ENCODE results near the gene SLC29A1.

SLC29A1 gene

DNA sequence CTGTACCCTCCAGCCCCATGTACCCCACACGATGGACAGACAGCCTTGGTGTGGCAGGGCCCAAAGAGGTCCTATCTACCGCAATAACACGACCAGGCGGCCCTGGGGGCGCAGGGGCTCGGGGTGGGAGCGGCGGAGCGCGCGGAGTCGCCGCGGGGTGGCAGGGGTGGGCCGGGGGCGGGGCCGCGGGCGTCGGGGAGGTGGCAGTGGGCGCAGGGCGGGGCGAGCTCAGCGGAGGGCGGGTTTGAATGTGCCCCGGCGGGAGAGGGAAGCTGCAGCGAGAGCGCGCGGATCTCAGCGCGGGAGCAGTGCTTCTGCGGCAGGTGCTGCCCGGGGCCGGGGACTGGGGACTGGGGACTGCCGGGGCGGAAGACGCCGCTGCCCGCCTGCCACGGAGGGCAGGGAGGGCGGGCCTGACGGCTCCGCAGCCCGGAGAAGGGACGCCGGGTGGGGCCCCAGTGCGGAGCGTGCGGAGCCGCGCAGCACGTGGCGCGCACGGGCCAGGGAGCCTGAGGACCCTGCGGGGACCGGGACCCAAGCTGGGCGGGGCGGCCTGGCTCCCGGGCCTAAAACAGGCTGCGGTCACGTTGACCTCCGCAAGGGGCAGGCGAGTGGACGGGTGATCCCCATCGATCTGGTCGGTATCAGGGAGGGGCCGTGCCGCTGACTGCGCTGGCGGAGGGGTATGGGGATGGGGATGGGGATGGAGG lies at the start of gene SLC29A1:
TSS of gene SLC29A1 (plus strand) at position 277 of the 710 bp plus-strand sequence. CDS start 3,719 bp downstream, outside the sequence.
- TF ChIP-seq, protein P1, sequence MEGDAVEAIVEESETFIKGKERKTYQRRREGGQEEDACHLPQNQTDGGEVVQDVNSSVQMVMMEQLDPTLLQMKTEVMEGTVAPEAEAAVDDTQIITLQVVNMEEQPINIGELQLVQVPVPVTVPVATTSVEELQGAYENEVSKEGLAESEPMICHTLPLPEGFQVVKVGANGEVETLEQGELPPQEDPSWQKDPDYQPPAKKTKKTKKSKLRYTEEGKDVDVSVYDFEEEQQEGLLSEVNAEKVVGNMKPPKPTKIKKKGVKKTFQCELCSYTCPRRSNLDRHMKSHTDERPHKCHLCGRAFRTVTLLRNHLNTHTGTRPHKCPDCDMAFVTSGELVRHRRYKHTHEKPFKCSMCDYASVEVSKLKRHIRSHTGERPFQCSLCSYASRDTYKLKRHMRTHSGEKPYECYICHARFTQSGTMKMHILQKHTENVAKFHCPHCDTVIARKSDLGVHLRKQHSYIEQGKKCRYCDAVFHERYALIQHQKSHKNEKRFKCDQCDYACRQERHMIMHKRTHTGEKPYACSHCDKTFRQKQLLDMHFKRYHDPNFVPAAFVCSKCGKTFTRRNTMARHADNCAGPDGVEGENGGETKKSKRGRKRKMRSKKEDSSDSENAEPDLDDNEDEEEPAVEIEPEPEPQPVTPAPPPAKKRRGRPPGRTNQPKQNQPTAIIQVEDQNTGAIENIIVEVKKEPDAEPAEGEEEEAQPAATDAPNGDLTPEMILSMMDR (IDR thresholded peaks at IDR 0.05), result no peak
- Histone ChIP-seq H3K4me1 (peaks cover 0 to 92% (median 77%) of the 10 kb centered on the region in 4 donors), H3K27me3 (no peaks in the 10 kb centered on the region), H3K4me3 (peak within 1 kb of the TSS; percentile 62 to 63), H3K36me3 (no peaks in the 10 kb centered on the region), H3K9me3 (no peaks in the 10 kb centered on the region), H3K27ac (peak within 1 kb of the TSS; percentile 97 to 99)
- intact Hi-C loops (cut with DNase I; ENCODE audit: low total_unique reads), result no loop called here
- DNase-seq, result peak; percentile 85 to 93

DNA sequence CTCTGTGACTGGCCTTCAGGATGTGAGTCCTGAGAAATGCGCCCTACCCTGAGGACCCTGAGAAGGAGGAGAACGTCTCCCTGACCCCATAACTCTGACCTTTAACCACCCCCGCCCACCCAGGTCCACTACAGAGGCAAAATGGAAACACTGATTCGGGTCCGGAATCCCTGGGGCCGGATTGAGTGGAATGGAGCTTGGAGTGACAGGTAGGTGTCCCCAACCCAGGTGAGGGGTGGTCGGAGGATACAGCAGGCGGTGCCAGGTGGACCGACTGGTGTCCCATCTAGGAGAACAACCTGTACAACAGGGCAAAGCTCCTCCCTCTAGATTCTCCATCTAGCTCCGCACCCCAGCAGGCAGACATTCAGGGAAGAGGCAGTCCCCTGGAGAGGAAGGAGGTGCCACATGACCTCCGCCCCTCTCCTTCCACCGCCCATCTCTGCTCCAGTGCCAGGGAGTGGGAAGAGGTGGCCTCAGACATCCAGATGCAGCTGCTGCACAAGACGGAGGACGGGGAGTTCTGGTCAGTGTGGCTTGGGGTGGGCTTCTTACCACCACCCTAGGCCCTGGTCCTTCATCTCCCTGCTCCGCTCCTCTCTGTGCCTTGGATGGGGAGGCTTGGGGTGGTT lies 47.1 kb upstream of the SLC29A1 start:
- Histone ChIP-seq H3K4me3 (no peak overlapping the region), H3K4me1 (peaks cover 0 to 22% (median 11%) of the 10 kb centered on the region in 4 donors), H3K36me3 (no peaks in the 10 kb centered on the region), H3K9me3 (no peaks in the 10 kb centered on the region), H3K27ac (no peak overlapping the region), H3K27me3 (no peaks in the 10 kb centered on the region)
- intact Hi-C loops (cut with DNase I; ENCODE audit: low total_unique reads), result no loop called here
- no peak for DNase-seq
- TF ChIP-seq, protein P1 (IDR thresholded peaks at IDR 0.05), result no peak

DNA sequence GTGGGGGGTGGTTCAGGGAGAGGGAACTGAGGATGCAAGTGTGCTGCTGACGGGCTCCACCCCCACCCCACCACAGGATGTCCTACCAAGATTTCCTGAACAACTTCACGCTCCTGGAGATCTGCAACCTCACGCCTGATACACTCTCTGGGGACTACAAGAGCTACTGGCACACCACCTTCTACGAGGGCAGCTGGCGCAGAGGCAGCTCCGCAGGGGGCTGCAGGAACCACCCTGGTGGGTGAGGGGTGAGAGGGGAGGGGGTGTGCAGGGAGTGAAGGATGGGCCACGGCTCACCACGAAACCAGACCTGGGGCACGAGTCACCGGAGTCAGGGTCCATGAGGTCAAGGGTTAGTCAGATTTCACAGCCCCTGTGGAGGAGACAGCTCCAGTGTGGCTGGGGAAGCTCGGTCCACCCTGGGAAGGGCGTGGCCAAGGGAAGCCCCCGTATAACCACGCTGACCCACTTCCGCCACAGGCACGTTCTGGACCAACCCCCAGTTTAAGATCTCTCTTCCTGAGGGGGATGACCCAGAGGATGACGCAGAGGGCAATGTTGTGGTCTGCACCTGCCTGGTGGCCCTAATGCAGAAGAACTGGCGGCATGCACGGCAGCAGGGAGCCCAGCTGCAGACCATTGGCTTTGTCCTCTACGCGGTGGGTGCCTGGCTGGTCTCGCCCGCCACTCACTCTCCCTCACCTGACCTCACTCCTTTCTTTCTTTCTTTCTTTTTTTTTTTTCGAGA lies 46.5 kb upstream of the SLC29A1 start:
- H3K4me3 ChIP-seq, result no peak overlapping the region
- peak overlapping the region in 1 of 2 donors; percentile 72 for H3K27ac ChIP-seq
- TF ChIP-seq, protein P1 (IDR thresholded peaks at IDR 0.05), result no peak
- H3K36me3 ChIP-seq, result no peaks in the 10 kb centered on the region
- intact Hi-C loops (cut with DNase I; ENCODE audit: low total_unique reads), result no loop called here
- H3K4me1 ChIP-seq, result peaks cover 0 to 22% (median 11%) of the 10 kb centered on the region in 4 donors
- H3K9me3 ChIP-seq, result no peaks in the 10 kb centered on the region
- DNase-seq, result no peak
- H3K27me3 ChIP-seq, result no peaks in the 10 kb centered on the region

DNA sequence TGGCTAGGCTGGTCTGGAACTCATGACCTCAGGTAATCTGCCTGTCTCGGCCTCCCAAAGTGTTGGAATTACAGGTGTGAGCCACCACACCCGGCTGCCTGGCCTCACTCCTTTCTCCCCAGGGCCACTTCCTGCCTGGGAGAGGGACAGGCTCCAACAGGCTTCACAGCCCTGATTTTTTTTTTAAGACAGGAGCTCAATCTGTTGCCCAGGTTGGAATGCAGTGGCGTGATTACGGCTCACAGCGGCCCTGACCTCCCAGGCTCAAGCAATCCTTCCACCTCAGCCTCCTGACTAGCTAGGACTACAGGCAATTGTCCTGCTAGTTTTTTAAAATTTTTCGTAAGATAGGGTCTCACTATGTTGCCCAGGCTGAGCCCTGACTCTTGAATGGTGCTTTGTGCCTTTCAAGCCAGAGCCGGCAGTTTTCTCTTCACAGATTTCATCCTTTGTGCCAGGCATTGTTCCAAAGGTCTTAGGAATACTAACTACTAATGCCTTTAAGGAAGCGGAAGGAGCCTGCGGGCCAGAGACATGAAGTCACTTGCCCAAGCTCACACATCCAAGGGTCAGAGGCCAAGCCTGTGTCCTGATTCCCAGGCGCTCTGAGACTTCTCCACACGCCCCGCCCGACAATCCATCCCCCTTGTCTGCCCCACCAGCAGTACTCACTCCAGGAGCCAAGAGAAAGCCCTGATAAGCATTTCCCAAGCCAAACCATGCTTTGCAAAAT lies 45.5 kb upstream of the SLC29A1 start:
- Histone ChIP-seq H3K4me1 (peaks cover 0 to 21% (median 9%) of the 10 kb centered on the region in 4 donors), H3K27ac (peak overlapping the region; percentile 54 to 72), H3K36me3 (no peaks in the 10 kb centered on the region), H3K9me3 (no peaks in the 10 kb centered on the region), H3K4me3 (no peak overlapping the region), H3K27me3 (no peaks in the 10 kb centered on the region)
- TF ChIP-seq, protein P1 (IDR thresholded peaks at IDR 0.05), result no peak
- intact Hi-C loops (cut with DNase I; ENCODE audit: low total_unique reads), result no loop called here
- peak; percentile 87 to 93 for DNase-seq

DNA sequence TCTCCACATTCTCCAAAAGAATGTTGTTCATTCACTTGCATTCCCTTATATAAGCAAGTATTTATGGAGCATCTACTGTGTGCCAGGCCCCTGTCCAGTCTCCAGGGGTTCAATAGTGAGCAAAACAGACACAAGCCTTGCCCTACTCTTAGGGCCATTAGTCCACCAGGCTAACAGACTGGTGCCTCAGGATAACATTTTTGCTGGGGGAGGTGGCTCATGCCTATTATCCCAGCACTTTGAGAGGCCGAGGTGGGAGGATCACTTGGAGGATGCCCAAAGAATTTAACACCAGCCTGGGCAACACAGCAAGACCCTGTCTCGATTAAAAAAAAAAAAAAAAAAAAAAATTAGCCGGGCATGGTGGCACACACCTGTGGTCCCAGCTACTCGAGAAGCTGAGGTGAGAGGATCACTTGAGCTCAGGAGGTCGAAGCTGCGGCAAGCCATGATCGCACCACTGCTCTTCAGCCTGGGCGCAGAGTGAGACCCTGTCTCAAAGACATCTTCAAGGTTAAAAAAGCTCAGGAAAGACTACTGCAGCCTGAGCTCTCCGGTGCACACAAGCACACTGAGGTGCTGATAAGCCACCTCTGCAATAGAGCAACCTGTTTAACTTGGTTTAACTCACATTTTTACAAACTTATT lies 44.8 kb upstream of the SLC29A1 start:
- Histone ChIP-seq H3K27me3 (no peaks in the 10 kb centered on the region), H3K4me1 (peaks cover 0 to 18% (median 8%) of the 10 kb centered on the region in 4 donors), H3K27ac (peak overlapping the region; percentile 54 to 72), H3K4me3 (no peak overlapping the region), H3K9me3 (no peaks in the 10 kb centered on the region), H3K36me3 (no peaks in the 10 kb centered on the region)
- DNase-seq, result no peak
- TF ChIP-seq, protein P1 (IDR thresholded peaks at IDR 0.05), result no peak
- intact Hi-C loops (cut with DNase I; ENCODE audit: low total_unique reads), result no loop called here

Measured in tibial artery (tissue), 4 donors.